SW480 (cell line): ENCODE results near the gene TEX14.
"Not testable (repeated sequence)": the region's sequence is repeated elsewhere in the genome, so short reads cannot be mapped to it uniquely, and the experiment has no call there.

ENCODE experiments used
- DNase-seq: peaks from one replicate; pipeline ENCODE4 v3.0.0-alpha.2; 2016; ENCODE audit warnings: low spot score

The TEX14 gene

DNA sequence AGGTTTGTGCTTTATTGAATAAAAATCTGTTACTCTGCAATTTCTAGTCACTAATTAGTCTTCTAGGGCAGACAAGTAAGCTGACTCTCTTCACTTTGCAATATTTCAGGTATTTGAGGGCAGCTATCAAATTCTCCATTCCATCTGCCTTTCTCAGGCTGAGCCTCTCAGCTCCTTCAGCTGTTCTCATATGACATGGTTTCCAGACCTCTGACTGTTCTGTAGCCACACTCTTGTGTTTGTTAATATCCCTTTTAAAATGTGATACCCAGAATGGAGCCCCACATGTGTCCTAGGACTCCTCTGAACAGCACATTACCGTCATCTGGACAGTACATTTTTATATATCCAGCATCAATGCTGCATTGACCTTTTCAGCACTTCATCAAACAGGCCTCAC lies 131.3 kb downstream of the TEX14 start:
- DNase-seq, result no peak

DNA sequence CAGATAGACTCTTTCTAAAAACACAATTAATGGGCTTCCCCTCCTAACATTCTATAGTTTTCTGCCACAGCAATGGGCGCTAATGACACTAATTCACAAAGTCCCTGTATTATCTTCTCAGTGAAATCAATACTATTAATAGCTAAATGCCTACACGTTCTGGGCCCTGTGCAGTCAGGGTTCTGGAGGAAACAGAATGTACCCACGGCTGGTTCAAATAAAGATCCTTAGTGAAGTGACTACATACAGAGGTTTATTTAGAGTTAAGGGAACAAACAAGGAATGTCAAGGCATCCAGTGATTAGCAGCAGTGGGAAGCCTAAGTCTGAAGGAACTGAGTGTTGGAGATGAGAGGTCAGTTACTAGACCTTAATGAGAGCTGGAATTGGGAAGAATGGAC lies 133.9 kb downstream of the TEX14 start:
- no peak for DNase-seq

DNA sequence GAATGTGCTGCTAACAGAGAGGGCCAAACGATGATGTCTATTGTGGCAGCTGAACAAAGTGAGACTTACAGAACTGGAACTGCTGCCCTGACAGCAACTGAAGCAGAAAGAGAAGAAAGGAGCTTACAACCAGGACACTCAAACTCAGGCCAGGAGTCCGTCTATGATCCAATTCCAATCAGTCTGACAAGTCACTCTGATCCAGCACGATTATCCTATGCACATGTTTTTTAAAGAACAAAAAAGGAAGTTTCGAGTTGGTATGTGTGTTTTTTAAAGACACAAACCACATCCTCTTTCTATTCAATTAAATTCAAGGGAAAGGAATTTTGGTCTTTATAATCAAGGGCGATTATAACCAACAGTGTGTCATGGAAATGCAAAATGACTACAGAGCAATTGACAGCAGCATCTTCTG lies 135.0 kb downstream of the TEX14 start:
- no peak for DNase-seq

DNA sequence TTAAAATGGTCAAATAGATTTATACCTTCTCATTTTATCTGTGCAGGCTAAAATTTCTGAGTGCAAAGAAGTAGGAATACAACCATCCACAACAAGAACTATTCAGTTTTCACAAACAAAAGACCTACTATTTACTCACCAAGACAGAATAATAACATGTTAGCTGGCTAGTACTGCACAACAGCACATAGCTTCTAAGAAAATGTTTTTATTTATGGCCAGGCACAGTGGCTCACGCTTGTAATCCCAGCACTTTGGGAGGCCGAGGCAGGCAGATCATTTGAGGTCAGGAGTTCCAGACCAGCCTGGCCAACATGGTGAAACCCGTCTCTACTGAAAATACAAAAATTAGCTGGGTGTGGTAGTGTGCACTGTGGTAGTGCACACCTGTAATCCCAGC lies 136.7 kb downstream of the TEX14 start:
- DNase-seq, result not testable (repeated sequence)

DNA sequence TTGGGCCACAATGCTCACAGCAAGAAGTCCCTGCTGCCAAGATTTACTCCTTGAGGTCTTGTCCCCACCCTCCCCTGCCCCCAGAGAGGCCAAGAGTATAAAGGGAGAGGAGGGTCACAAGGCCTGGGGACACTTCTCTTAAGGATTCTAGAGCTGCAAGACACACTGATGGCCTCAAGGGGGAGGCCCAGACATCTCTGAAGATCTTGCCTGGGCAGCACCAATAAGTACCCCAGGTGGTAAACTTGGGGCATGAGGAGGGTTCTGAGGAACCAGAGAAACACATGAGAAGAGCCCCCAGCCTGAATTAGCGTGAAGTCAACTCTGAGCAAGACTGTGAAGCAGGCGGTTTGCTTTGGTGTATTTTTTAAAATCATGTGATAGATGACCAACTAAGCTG lies 150.6 kb downstream of the TEX14 start:
- no peak for DNase-seq

DNA sequence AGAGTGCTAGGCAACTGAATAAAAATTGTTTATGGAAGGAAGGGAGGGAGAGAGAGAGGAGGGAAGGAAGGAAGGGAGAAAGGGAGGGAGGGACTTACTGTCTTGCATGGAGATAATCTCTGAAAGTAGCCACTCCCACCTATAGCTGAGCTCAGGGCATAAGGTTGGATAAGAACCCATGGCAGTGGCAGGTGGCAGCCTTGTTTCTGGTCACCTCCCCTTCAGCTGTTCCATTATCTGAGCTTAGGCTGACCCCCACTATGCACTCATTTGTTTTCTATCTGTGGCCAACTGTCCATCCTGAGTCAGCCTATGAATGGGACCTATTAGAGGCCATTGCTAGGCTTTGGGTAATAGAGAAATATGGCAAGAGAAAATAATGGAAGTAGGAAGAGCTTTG lies 152.1 kb downstream of the TEX14 start:
- no peak for DNase-seq

DNA sequence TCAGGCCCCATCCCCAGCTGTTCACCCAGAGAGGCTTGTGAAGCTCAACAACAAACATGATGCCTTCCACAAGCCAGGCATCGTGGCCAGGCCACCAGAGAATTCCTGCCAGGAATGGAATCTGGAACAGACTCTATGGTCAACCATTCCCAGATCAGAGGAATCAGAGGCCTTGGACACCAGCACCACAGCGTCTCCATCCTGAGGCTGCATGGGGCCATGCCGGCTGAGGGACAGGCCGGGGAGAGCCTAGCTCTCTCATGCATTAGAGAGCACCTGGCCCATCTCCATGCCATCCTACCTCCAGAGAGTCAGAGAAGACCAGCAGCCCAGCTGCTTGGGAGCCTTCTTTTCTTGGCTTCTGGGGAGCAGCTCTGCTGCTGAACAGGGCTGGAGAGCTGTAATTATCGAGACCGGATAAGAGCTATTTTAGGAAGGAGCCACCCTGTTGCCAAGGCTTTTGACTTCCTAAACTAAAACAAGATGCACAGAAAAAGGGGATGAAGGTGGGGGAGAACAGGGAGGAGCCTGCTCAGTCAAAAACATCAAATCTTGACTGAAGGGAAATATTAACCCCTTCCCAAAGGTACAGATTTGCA lies 152.9 kb downstream of the TEX14 start:
- DNase-seq, result no peak

DNA sequence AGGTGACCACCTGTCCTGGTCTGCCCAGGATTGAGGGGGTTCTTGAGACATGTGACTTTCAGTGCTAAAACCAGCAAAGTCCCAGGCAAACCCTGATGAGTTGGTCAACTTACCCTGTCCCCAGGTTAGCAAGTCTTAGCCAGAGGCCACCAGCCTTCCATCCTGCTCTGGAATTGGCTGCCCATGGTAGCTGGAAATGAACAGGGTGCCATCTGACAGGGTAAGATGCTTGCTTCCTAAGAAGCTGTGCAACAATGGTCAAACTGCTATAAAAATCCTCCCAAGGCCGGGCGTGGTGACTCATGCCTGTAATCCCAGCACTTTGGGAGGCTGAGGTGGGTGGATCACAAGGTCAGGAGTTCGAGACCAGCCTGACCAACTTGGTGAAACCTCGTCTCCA lies 154.6 kb downstream of the TEX14 start:
- no peak for DNase-seq

DNA sequence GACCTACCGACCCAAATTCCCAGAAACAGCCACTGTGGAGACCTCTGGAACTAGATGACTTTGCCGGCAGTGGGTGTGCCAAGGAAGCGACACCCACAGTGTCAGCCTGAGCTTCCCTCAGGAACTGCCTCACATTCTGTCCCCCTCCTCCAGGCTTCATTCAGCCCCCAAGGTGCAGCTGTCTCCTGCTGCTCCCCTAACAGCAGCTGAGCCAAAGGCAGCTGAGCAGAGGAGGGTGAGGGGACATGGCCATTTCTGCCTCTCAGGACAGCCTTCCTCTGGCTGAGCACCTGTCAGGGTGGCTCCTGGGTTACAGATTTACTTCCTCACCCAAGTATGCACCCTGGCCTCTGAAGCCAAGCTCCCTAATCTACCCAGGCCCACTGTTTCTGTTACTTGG lies 155.3 kb downstream of the TEX14 start:
- no peak for DNase-seq

DNA sequence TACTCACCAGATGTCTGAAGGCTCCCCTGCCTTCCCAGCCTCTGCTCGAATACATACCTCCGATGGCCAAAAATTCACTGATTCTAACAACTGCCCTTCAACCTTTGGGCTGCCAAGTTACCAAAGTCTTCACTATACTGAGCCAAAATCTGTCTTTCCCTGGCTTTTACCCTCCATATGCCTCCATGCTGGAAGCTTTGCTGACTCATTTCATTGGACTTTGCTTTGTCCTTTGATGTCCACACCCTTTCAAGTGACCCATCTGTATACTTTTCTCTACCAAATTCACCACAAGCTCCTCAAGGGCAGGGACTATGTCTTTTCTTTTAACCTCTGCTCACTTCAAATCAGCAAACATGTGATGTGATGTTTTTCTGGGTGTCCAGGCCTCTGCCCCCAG lies 156.4 kb downstream of the TEX14 start:
- DNase-seq, result peak; percentile 92

DNA sequence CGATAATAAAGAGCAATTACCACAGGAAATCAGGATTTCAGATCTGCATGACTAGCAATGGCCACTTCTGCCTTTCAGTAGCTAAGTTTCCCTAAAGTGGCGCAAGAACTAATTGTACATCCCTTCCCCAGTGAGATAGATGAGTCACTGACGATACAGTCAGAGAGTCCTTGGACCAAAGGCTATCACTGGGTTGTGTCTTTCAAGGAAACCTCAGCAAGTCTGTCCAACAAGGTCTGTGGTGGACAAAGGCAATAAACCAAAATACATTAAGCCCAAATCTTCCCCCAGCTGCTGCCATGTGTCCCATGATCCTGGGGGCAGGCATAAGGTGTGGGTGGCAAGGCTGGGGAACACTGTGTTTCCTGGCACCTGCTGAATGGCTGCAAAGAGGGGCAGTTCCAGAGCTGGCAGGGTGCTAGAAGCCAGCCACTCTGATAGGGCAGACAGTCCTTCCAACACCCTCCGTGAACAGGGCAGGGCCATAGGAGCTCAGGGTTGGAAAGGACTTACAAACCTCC lies 156.9 kb downstream of the TEX14 start:
- peak; percentile 82 for DNase-seq

DNA sequence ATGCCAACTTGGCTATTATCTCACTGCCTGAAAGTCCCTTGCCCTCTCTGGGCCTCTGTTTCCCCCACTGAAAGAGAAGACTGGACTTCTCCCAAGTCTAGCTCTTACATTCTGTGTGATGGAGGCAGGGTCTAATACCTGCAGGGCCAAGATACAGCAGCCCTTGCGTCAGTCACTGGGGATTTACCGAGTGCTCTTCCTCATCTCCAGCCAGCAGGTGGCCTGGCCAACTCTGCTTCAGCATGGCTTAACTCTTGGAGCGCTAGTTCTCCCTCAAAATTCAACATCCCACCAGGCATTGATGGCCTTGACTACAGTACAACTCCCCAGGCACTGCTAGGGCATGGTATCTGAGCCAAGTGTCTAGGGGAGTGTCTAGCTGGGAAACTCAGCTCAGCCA lies 157.5 kb downstream of the TEX14 start:
- DNase-seq, result no peak

DNA sequence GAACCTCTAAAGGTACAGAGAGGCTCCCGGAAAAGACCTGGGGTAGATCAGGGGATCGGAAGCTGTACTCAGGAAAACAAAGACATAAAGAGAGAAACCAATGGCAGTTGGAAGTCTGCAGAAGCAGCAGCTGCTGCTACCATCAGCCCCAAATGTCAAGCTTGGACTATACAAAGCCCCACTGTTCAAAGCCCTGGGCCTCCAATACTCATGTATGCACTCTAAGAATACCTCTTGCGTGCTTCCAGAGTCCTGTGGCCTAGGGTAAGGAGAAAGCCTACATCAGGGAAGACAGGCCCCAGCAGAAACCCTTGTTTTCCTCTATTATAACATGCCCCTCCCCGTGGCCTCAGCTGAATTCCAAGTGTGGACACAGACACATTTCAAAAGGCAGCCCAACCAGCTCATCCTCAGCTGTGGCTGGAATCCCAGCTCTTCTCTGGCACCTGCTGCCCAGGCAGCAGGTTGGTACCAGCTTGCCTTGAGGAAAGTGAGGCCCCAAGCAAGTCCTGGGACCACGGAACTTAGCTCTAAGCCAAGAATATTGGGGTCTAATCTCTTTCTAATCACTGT lies 158.1 kb downstream of the TEX14 start:
- DNase-seq, result no peak

DNA sequence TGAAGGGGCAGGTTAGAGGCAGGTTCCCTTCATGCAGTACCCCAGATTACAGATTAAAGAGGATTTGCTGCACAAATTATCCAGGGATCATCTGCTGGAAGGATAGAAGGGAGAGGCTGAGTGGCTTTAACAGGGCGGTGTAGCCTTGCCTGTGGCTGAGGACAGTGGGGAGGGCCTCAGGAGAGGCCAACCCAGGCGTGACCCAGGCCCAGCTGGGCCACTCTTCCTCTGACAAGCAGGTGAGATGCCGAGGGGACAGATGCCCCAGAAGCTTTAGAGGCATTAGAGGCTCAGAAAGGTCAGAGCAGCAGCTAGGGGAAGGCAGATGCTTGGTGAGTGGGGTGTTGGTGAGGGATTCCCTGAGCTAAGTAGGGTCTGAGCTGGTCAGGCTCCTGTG lies 159.3 kb downstream of the TEX14 start:
- DNase-seq, result no peak

DNA sequence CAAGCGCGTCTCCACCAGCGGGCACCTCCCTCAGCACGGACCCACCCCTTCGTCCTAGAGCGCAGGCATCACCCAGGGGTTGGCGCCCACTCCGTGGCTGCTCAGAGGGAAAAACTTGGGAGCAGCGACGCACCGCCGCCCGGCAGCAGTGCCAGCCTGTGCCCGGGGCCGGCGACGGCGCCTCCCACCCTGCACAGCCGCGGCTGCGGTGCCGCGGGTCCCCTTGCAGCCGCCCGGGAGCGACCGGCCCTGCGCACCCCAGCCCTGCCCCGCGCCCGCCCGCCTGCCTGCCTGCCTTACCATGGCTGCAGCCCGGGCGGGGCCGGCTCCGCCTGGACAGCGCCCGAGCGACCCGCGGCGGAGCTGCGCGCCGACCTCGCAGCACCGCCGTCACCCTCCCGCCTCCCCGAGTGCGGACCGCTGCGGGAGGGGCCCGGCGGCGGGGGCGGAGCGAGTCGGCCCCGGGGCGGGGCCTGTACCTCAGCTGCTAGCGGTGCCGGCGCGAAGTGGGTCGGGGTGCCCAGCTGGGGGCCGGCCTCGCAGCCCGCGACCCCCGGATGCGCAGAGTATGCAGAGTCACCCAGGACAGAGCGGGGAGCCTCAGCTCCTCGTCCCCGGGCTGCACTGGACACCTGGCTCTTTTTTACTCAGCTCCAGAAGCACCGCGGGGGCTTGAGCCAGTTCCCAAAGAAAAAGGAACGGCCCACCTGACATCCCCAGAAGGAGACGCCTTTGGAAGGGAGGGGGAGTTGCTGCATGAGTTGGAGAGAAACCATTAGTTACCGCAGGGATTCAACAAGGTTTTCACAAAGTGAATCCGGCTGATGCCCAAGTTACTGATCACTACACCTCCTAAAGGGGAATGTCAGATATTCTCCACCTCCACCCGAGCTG lies 159.9 kb downstream of the TEX14 start:
- DNase-seq, result peak; percentile 33

DNA sequence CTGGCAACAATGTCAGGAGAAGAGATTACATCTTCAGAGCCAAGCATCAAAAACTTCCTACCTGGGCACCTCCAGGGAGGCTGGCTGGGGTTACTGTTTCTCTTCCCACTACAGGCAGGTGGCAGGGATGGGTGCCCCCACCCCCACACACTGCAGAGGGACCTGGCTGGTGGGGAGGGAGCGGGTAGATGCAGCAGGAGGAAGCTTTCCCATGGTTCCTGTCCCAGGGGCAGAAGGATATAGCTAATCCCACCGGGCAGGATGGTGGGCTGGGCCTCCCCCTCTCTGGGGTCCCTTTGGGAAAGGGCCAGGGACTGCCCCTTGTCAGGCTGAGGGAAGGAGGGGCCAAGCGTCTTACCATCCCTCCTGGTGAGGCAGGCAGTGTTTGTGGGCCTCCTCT lies 160.7 kb downstream of the TEX14 start:
- no peak for DNase-seq

DNA sequence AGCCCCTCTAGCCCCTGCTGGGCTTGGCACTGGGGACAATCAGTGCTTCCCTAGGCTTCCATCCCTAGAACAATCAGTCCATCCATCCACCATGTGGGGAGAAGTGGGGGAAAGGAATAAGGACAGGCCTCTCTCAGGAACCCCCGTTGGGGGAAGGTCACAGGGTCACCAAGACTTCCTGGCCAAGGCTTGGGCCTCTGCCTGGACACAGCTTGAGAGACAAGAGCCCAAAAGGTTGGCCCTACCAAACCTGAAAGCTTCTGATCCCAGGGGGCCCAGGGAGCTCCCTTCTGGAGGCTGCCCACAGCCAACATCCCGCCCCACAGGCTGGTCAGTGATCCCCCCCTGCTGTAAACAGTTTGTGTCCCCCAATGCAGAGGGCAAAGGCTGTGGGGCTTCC lies 161.2 kb downstream of the TEX14 start:
- no peak for DNase-seq

DNA sequence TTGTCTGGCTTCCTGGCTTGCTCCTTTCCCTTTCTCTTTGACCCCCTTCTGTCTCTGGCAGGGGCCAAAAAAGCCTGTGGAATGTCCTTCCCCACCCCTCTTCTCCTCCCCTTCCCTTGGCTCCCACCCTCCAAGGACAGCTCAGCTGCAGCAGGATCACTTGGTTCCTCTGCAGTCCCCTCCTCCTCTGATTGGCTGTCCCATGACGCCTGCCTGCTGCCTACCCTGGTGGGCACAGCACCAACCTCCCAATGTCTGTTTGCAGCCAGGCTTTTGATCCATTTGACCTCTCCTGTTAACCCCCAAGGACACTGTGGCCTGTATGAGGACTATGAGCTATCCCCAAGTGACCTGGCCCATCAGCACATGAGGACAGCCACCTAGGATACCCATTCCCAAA lies 162.6 kb downstream of the TEX14 start:
- no peak for DNase-seq

DNA sequence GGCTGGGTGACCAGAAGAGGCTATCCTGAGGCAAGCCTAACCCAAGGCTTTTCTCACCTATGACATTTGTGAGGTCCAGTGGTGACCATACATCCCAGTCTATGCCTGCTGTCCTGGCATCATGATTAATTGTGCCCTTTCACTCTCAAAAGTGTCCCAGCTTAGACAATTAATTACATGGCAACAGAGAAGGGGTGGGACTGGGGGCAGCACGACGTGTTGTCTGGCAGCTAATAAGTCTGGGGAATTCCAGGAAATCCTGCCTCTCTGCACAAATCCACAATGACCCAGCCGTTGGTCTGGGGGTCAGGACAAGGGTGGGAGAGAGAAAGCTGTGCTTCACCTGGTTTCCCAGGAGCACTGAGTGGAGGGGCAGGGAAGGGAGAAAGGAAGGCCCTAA lies 163.4 kb downstream of the TEX14 start:
- no peak for DNase-seq

DNA sequence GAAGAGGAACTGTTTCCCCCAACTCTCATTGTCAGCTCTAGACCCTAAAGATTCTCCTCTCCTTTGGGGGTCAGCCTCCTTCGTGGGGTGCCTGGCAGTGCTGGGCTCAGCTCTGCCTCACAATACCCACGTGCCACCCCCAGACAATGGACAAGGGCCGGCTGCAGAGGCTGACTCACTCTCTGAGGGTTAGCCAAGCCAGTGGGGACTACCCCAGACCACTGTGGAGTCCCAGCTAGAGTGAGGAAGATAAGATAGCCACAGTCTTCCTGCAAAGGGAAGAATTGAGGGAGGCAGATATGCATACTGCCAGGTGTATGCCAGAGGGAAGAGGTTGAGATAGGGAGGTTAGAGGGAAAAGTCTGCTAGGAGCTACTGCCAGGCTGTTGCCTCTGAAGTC lies 163.9 kb downstream of the TEX14 start:
- DNase-seq, result no peak

DNA sequence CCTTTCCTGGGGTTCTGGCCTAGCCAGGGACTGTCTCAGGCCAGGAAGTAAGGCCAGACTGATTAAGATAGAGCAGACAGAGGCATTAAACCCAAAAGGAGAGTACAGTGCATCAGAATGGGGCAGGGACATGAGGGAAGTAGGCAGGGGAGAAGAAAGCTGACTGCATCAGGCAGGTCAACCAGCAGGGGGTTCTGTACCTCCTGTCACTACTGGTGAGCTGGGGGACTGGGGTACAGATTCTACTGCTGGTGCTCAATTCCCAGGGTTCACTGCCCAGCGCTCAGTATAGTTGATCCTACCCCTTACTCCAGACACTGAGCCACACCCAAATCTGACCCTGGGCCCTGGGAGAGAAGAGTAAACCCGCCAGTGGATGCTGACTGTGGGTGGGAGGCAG lies 164.5 kb downstream of the TEX14 start:
- DNase-seq, result no peak

DNA sequence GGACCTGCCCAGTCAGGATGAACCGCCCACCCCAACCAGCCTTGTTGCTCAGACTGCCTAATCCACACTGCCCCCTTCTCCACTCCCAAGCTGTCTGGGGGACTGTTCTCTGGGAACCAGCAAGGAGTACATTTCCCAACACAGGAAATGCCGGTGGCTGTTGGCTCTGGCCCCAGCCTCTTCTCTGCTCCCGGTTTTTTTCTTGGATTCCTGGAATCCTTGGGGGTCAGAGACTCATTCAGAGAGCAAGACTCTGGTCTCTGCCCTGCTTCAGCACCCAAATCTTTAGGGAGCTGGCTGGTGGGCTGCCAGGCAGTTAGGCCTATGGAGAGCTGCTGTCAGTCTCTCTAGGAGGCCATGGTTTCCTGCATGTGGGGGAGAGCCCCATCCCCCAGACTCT lies 166.6 kb downstream of the TEX14 start:
- DNase-seq, result no peak

DNA sequence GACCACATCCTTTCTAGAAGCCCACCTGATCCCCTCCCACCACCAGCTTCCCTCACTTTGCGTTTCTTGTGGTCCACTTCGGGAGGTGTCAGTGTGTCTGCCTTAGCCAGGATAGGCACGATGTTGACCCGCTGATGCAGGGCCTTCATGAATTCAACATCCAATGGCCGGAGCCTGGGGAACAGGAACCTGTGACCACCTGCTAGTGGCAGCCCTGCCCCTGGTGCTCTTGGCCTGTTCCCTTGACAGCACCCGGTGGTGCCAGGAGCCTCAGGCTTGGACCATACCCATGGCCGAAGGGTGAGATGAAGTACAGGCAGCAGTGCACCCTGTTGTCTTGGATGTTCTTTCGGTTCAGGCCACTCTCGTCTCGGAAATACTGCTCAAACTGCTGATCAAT lies 170.2 kb downstream of the TEX14 start:
- no peak for DNase-seq
